ENCODE measurements around the gene RANGAP1. TPM values are rescaled to one million over a fixed set of nuclear protein-coding genes. Genes with fewer than 3 reads are reported as not detected.

RANGAP1 gene
- total and polyA plus RNA-seq, 2 donors (not counting 1 experiment from before 2014, with no cell fraction given) = 42.0 to 48.8 TPM

- Mint-ChIP-seq H3K4me1 (no peaks in the 10 kb centered on the region), H3K9me3 (ENCODE audit: insufficient read depth) (no peaks in the 10 kb centered on the region), H3K27ac (no peak overlapping the region), H3K27me3 (no peaks in the 10 kb centered on the region), H3K4me3 (no peak overlapping the region)
- ATAC-seq (ENCODE audit: low read depth) (no peak), DNase-seq (no peak)
- Histone ChIP-seq H3K9ac (ENCODE audit: low read length) (no peak overlapping the region), H3K27ac (ENCODE audit: low read length in 2 of 2) (no peak overlapping the region), H3K4me3 (ENCODE audit: control extremely low read depth in 1 of 5, extremely low read depth in 1 of 5, insufficient read depth in 1 of 5, low read depth in 2 of 5, low read length in 4 of 5) (no peak overlapping the region), H3K27me3 (replicated peaks in 1 of 4; ENCODE audit: control extremely low read depth in 1 of 4, control insufficient read depth in 3 of 4, insufficient read depth in 4 of 4, low read length in 3 of 4) (no peaks in the 10 kb centered on the region), H3K9me3 (ENCODE audit: control extremely low read depth in 1 of 3, control insufficient read depth in 2 of 3, insufficient read depth in 1 of 3, low read length in 2 of 3) (no peaks in the 10 kb centered on the region), H3K79me2 (ENCODE audit: control insufficient read depth, insufficient read depth, low read length) (no peaks in the 10 kb centered on the region), H2AFZ (ENCODE audit: insufficient read depth, low read depth, low read length, poor library complexity, severe bottlenecking) (no peak overlapping the region), H3K4me2 (replicated peaks; ENCODE audit: low read depth, low read length, poor library complexity, severe bottlenecking) (no peak overlapping the region), H4K20me1 (ENCODE audit: control insufficient read depth, insufficient read depth, low read length, poor library complexity, severe bottlenecking) (no peaks in the 10 kb centered on the region), H3K36me3 (replicated peaks in 1 of 2; ENCODE audit: control extremely low read depth in 1 of 2, control insufficient read depth in 1 of 2, extremely low read depth in 1 of 2, insufficient read depth in 2 of 2, low read length in 1 of 2) (peaks cover 6 to 75% of the 10 kb centered on the region in 2 experiments), H3K4me1 (ENCODE audit: control insufficient read depth in 2 of 2, insufficient read depth in 2 of 2, low read length in 2 of 2) (no peaks in the 10 kb centered on the region)
- 100% methylated on average over 4 of the region's 7 CpGs for WGBS (ENCODE audit: insufficient coverage)
- TF ChIP-seq, protein P1, sequence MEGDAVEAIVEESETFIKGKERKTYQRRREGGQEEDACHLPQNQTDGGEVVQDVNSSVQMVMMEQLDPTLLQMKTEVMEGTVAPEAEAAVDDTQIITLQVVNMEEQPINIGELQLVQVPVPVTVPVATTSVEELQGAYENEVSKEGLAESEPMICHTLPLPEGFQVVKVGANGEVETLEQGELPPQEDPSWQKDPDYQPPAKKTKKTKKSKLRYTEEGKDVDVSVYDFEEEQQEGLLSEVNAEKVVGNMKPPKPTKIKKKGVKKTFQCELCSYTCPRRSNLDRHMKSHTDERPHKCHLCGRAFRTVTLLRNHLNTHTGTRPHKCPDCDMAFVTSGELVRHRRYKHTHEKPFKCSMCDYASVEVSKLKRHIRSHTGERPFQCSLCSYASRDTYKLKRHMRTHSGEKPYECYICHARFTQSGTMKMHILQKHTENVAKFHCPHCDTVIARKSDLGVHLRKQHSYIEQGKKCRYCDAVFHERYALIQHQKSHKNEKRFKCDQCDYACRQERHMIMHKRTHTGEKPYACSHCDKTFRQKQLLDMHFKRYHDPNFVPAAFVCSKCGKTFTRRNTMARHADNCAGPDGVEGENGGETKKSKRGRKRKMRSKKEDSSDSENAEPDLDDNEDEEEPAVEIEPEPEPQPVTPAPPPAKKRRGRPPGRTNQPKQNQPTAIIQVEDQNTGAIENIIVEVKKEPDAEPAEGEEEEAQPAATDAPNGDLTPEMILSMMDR (IDR thresholded peaks at IDR 0.05) = no peak
- TF ChIP-seq EZH2 (IDR thresholded peaks at IDR 0.05; ENCODE audit: borderline replicate concordance, insufficient read depth, low read depth, low read length, poor library complexity, severe bottlenecking) = no peak
- ChIA-PET POLR2A (interaction anchor here (0.6 kb wide), 1 partner anchor 590 kb away, joined by 5 read pairs; no protein-coding TSS in a partner anchor), CTCF (no interaction called here)
- intact Hi-C loops (cut with micrococcal nuclease) = no loop called here
Measured at GRCh38 chr22:41330169-41330568, 44.2 kb upstream of the RANGAP1 start.

GRCh38 chr22:41327124-41327523, 41.1 kb upstream of the RANGAP1 start:
- ChIA-PET CTCF (no interaction called here), POLR2A (interaction anchor here (0.5 kb wide), 1 partner anchor 54 kb away, joined by 4 read pairs; the partner anchor contains the start of gene TEF)
- H2AFZ ChIP-seq (ENCODE audit: insufficient read depth, low read depth, low read length, poor library complexity, severe bottlenecking) = no peak overlapping the region
- no peak overlapping the region for H3K4me2 ChIP-seq (replicated peaks; ENCODE audit: low read depth, low read length, poor library complexity, severe bottlenecking)
- H3K4me1 Mint-ChIP-seq = no peaks in the 10 kb centered on the region
- peaks cover 21% of the 10 kb centered on the region for H4K20me1 ChIP-seq (ENCODE audit: control insufficient read depth, insufficient read depth, low read length, poor library complexity, severe bottlenecking)
- no peaks in the 10 kb centered on the region for H3K9me3 Mint-ChIP-seq (ENCODE audit: insufficient read depth)
- no peak overlapping the region for H3K27ac ChIP-seq (ENCODE audit: low read length in 2 of 2)
- 98% methylated on average over 16 of the region's 16 CpGs for WGBS (ENCODE audit: insufficient coverage)
- H3K36me3 ChIP-seq (replicated peaks in 1 of 2; ENCODE audit: control extremely low read depth in 1 of 2, control insufficient read depth in 1 of 2, extremely low read depth in 1 of 2, insufficient read depth in 2 of 2, low read length in 1 of 2) = peaks cover 11 to 66% of the 10 kb centered on the region in 2 experiments
- no peak overlapping the region for H3K27ac Mint-ChIP-seq
- DNase-seq (no peak), ATAC-seq (ENCODE audit: low read depth) (no peak)
- H3K4me3 Mint-ChIP-seq = no peak overlapping the region
- H3K9ac ChIP-seq (ENCODE audit: low read length) = no peak overlapping the region
- H3K27me3 Mint-ChIP-seq = no peaks in the 10 kb centered on the region
- no peaks in the 10 kb centered on the region for H3K4me1 ChIP-seq (ENCODE audit: control insufficient read depth in 2 of 2, insufficient read depth in 2 of 2, low read length in 2 of 2)
- TF ChIP-seq EZH2 (IDR thresholded peaks at IDR 0.05; ENCODE audit: borderline replicate concordance, insufficient read depth, low read depth, low read length, poor library complexity, severe bottlenecking) = no peak
- TF ChIP-seq, protein P1 (IDR thresholded peaks at IDR 0.05) = no peak
- H3K27me3 ChIP-seq (replicated peaks in 1 of 4; ENCODE audit: control extremely low read depth in 1 of 4, control insufficient read depth in 3 of 4, insufficient read depth in 4 of 4, low read length in 3 of 4) = no peaks in the 10 kb centered on the region
- intact Hi-C loops (cut with micrococcal nuclease) = no loop called here
- H3K4me3 ChIP-seq (ENCODE audit: control extremely low read depth in 1 of 5, extremely low read depth in 1 of 5, insufficient read depth in 1 of 5, low read depth in 2 of 5, low read length in 4 of 5) = no peak overlapping the region
- no peaks in the 10 kb centered on the region for H3K9me3 ChIP-seq (ENCODE audit: control extremely low read depth in 1 of 3, control insufficient read depth in 2 of 3, insufficient read depth in 1 of 3, low read length in 2 of 3)
- H3K79me2 ChIP-seq (ENCODE audit: control insufficient read depth, insufficient read depth, low read length) = peaks cover 12% of the 10 kb centered on the region

All from B cell (primary cell).